GM06990 (cell line): Measurements from ENCODE around the gene DDX19B.
"Not testable (repeated sequence)": the region's sequence is repeated elsewhere in the genome, so short reads cannot be mapped to it uniquely, and the experiment has no call there.

Experiments
- DNase-seq: peaks from one replicate; pipeline ENCODE4 v3.0.0-alpha.2; 2011; ENCODE audit not compliant: insufficient read length; ENCODE audit errors: extremely low read depth
- H3K27me3 ChIP-seq: replicated peaks from 2 replicates; pipeline ENCODE4 v1.6.0; 2011; ENCODE audit warnings: low read length; ENCODE audit not compliant: control insufficient read depth, insufficient read depth
- H3K36me3 ChIP-seq: 2 replicates; pipeline ENCODE4 v1.5.1; 2011; ENCODE audit warnings: low read length; ENCODE audit not compliant: control insufficient read depth, insufficient read depth
- H3K4me3 ChIP-seq: replicated peaks from 2 replicates; pipeline ENCODE4 v1.5.1; 2011; ENCODE audit warnings: low read depth, mild to moderate bottlenecking, control low read depth, low read length
- CTCF ChIP-seq: IDR thresholded peaks from 2 replicates; pipeline ENCODE4 v1.5.1; 2011; ENCODE audit warnings: low read length, control low read depth, mild to moderate bottlenecking, inconsistent platforms; ENCODE audit not compliant: insufficient read depth, poor library complexity, severe bottlenecking

Gene DDX19B

GRCh38 chr16:70258065-70258464 lies 40.9 kb upstream of the DDX19B start:
- H3K4me3 ChIP-seq, result no peak overlapping the region
- no peak for DNase-seq
- no peaks in the 10 kb centered on the region for H3K27me3 ChIP-seq
- no peak for TF ChIP-seq CTCF
- H3K36me3 ChIP-seq, result peaks cover 58% of the 10 kb centered on the region

GRCh38 chr16:70258946-70259345 lies 40.0 kb upstream of the DDX19B start:
- Histone ChIP-seq H3K36me3 (peaks cover 53% of the 10 kb centered on the region), H3K4me3 (no peak overlapping the region), H3K27me3 (no peaks in the 10 kb centered on the region)
- no peak for DNase-seq
- no peak for TF ChIP-seq CTCF

- not testable (repeated sequence) for H3K4me3 ChIP-seq, DNase-seq, H3K27me3 ChIP-seq
- H3K36me3 ChIP-seq, result peaks cover 46% of the 10 kb centered on the region
These were observed 39.1 kb upstream of the DDX19B start for GRCh38 chr16:70259903-70260302.

- Histone ChIP-seq H3K36me3 (peaks cover 44% of the 10 kb centered on the region), H3K4me3 (no peak overlapping the region), H3K27me3 (no peaks in the 10 kb centered on the region)
- peak; percentile 71 for TF ChIP-seq CTCF
- no peak for DNase-seq
These were observed 31.5 kb upstream of the DDX19B start for GRCh38 chr16:70267516-70267915.

- peaks cover 43% of the 10 kb centered on the region for H3K36me3 ChIP-seq
- H3K27me3 ChIP-seq, DNase-seq, H3K4me3 ChIP-seq: not testable (repeated sequence)
These were observed 31.1 kb upstream of the DDX19B start for GRCh38 chr16:70267922-70268321.

- Histone ChIP-seq H3K27me3 (no peaks in the 10 kb centered on the region), H3K4me3 (no peak overlapping the region), H3K36me3 (peaks cover 38% of the 10 kb centered on the region)
- DNase-seq, result no peak
- TF ChIP-seq CTCF, result no peak
These were observed 29.5 kb upstream of the DDX19B start for GRCh38 chr16:70269471-70269870.

- peaks cover 34% of the 10 kb centered on the region for H3K36me3 ChIP-seq
- no peak for DNase-seq
- no peaks in the 10 kb centered on the region for H3K27me3 ChIP-seq
- no peak for TF ChIP-seq CTCF
- no peak overlapping the region for H3K4me3 ChIP-seq
These were observed 28.8 kb upstream of the DDX19B start for GRCh38 chr16:70270176-70270575.
